ENCODE measurements around the gene KRTAP23-1.

KRTAP23-1 gene

DNA sequence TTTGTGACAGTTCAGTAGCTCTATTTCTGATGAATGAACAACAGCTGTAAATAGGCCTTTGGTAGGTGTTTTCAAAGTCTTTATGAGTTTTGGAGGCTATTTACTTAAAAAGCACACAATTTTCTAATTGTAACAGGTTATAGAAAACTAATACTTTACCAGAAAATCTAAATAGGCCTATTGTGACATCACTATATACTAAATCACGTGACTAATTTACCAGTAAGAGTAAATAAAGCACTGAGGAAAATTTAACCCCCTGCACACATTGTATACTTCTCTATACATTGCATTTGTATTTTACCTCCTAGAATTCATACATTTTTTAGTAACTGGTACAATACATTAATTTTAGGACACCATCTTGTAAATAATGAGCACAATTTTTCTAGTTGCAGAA is 43.3 kb downstream of the KRTAP23-1 start:
- DNase-seq, result no peak

All from OCI-M1 (cell line).